ENCODE results near the gene OR51B4. TPM values are rescaled to one million over a fixed set of nuclear protein-coding genes. Genes with fewer than 3 reads are reported as not detected.
A peak's percentile ranks its signal among the peaks of the same experiment; 100 is the strongest.

Gene OR51B4
- total RNA-seq, 1 experiment from 2014 or later, result not detected

- TF ChIP-seq ELF4 (CRISPR knock-in tag; IDR thresholded peaks at IDR 0.05; ENCODE audit: low read depth), result no peak
- TF ChIP-seq, protein P1, sequence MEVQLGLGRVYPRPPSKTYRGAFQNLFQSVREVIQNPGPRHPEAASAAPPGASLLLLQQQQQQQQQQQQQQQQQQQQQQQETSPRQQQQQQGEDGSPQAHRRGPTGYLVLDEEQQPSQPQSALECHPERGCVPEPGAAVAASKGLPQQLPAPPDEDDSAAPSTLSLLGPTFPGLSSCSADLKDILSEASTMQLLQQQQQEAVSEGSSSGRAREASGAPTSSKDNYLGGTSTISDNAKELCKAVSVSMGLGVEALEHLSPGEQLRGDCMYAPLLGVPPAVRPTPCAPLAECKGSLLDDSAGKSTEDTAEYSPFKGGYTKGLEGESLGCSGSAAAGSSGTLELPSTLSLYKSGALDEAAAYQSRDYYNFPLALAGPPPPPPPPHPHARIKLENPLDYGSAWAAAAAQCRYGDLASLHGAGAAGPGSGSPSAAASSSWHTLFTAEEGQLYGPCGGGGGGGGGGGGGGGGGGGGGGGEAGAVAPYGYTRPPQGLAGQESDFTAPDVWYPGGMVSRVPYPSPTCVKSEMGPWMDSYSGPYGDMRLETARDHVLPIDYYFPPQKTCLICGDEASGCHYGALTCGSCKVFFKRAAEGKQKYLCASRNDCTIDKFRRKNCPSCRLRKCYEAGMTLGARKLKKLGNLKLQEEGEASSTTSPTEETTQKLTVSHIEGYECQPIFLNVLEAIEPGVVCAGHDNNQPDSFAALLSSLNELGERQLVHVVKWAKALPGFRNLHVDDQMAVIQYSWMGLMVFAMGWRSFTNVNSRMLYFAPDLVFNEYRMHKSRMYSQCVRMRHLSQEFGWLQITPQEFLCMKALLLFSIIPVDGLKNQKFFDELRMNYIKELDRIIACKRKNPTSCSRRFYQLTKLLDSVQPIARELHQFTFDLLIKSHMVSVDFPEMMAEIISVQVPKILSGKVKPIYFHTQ (CRISPR knock-in tag; IDR thresholded peaks at IDR 0.05), result no peak
- no peak for TF ChIP-seq KAT7 (CRISPR knock-in tag; IDR thresholded peaks at IDR 0.05; ENCODE audit: borderline replicate concordance)
- no peak for TF ChIP-seq ZNF317 (CRISPR knock-in tag; IDR thresholded peaks at IDR 0.05; ENCODE audit: borderline replicate concordance, low read depth)
- TF ChIP-seq, protein P2, sequence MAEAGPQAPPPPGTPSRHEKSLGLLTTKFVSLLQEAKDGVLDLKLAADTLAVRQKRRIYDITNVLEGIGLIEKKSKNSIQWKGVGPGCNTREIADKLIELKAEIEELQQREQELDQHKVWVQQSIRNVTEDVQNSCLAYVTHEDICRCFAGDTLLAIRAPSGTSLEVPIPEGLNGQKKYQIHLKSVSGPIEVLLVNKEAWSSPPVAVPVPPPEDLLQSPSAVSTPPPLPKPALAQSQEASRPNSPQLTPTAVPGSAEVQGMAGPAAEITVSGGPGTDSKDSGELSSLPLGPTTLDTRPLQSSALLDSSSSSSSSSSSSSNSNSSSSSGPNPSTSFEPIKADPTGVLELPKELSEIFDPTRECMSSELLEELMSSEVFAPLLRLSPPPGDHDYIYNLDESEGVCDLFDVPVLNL (CRISPR knock-in tag; IDR thresholded peaks at IDR 0.05; ENCODE audit: borderline replicate concordance, low read depth), result no peak
- TF ChIP-seq, protein P3, sequence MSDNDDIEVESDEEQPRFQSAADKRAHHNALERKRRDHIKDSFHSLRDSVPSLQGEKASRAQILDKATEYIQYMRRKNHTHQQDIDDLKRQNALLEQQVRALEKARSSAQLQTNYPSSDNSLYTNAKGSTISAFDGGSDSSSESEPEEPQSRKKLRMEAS (CRISPR knock-in tag; IDR thresholded peaks at IDR 0.05), result no peak
Measured at GRCh38 chr11:5265832-5266231, 35.9 kb downstream of the OR51B4 start (continued).

- ATAC-seq, result peak; percentile 75
Measured at GRCh38 chr11:5258543-5259262, 43.0 kb downstream of the OR51B4 start.

More at GRCh38 chr11:5258543-5259262, 43.0 kb downstream of the OR51B4 start:
- POLR2A ChIA-PET, result no interaction called here
- peak; percentile 54 for DNase-seq (ENCODE audit: low spot score)
- Mint-ChIP-seq H3K36me3 (peaks cover 13% of the 10 kb centered on the region), H3K9me3 (peaks cover 26% of the 10 kb centered on the region), H3K4me3 (no peak overlapping the region), H3K27me3 (ENCODE audit: low read depth) (peaks cover 47% of the 10 kb centered on the region), H3K27ac (no peak overlapping the region), H3K4me1 (peaks cover 35% of the 10 kb centered on the region)
- TF ChIP-seq FOXK1 (CRISPR knock-in tag; IDR thresholded peaks at IDR 0.05), result no peak
- no peak for TF ChIP-seq RORB (CRISPR knock-in tag; IDR thresholded peaks at IDR 0.05)
- TF ChIP-seq ATF3 (CRISPR knock-in tag; conservative IDR thresholded peaks at IDR 0.05), result no peak
- no peak for TF ChIP-seq ZSCAN18 (CRISPR knock-in tag; IDR thresholded peaks at IDR 0.05)
- 0 out of 2 replicates have a peak, but pooled peaks have one; percentile 43 for TF ChIP-seq NFE2L1 (CRISPR knock-in tag; IDR thresholded peaks at IDR 0.05)
- no peak for TF ChIP-seq RELA (CRISPR knock-in tag; IDR thresholded peaks at IDR 0.05; ENCODE audit: borderline replicate concordance)
- no peak for TF ChIP-seq CTCF (IDR thresholded peaks at IDR 0.05)
- TF ChIP-seq, protein P4, sequence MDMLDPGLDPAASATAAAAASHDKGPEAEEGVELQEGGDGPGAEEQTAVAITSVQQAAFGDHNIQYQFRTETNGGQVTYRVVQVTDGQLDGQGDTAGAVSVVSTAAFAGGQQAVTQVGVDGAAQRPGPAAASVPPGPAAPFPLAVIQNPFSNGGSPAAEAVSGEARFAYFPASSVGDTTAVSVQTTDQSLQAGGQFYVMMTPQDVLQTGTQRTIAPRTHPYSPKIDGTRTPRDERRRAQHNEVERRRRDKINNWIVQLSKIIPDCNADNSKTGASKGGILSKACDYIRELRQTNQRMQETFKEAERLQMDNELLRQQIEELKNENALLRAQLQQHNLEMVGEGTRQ (CRISPR knock-in tag; IDR thresholded peaks at IDR 0.05), result peak; percentile 82
- no peak for TF ChIP-seq E2F1 (CRISPR knock-in tag; IDR thresholded peaks at IDR 0.05)
- no peak for TF ChIP-seq TCF7 (CRISPR knock-in tag; IDR thresholded peaks at IDR 0.05; ENCODE audit: low read depth)
- TF ChIP-seq, protein P5, sequence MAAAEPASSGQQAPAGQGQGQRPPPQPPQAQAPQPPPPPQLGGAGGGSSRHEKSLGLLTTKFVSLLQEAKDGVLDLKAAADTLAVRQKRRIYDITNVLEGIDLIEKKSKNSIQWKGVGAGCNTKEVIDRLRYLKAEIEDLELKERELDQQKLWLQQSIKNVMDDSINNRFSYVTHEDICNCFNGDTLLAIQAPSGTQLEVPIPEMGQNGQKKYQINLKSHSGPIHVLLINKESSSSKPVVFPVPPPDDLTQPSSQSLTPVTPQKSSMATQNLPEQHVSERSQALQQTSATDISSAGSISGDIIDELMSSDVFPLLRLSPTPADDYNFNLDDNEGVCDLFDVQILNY (CRISPR knock-in tag; IDR thresholded peaks at IDR 0.05), result no peak
- peak; percentile 77 for TF ChIP-seq USF1 (CRISPR knock-in tag; IDR thresholded peaks at IDR 0.05)
- TF ChIP-seq ZNF281 (CRISPR knock-in tag; IDR thresholded peaks at IDR 0.05), result peak; percentile 62; the same call in 1 of the 2 replicates
- CTCF ChIA-PET, result no interaction called here

Measured in WTC11 (cell line).